A549 (cell line): ENCODE results near the gene ATP6V1G2.

ENCODE experiments used
- BHLHE40 ChIP-seq: IDR thresholded peaks from 2 replicates; pipeline ENCODE4 v1.6.1; 2012; ENCODE audit warnings: low read depth, low read length, inconsistent platforms
- EP300 ChIP-seq, 2 experiments: fragments of >200 bp; sonication (Bioruptor Twin); formaldehyde crosslinking; IDR thresholded peaks; 2 replicates in 1 of 2; 3 replicates in 1 of 2; pipeline ENCODE4 v1.6.1; 2016 to 2017
- PHF8 ChIP-seq: fragments of 200-600 bp; sonication (generic); IDR thresholded peaks from 2 replicates; pipeline ENCODE4 v1.6.1; 2016; ENCODE audit warnings: low read depth, mild to moderate bottlenecking, antibody characterized with exemption, moderate library complexity, borderline replicate concordance
- POLR2A ChIP-seq: IDR thresholded peaks from 2 replicates; pipeline ENCODE4 v1.6.1; 2012; ENCODE audit warnings: mild to moderate bottlenecking, low read length
- POLR2AphosphoS2 ChIP-seq: conservative IDR thresholded peaks from 2 replicates; pipeline ENCODE4 v1.6.1; 2012; ENCODE audit warnings: low read length, improper control_type of control experiment, inconsistent platforms
- TF ChIP-seq, protein P1 (sequence below): fragments of >200 bp; sonication (Bioruptor Twin); formaldehyde crosslinking; IDR thresholded peaks from 3 replicates; pipeline ENCODE4 v1.5.1; 2016
- TF ChIP-seq, protein P2 (sequence below): fragments of 200-600 bp; sonication (generic); IDR thresholded peaks from 2 replicates; pipeline ENCODE4 v1.6.1; 2016; ENCODE audit warnings: antibody characterized with exemption, mild to moderate bottlenecking, moderate library complexity
- TF ChIP-seq, protein P3 (sequence below): IDR thresholded peaks from 2 replicates; pipeline ENCODE4 v1.6.1; 2012; ENCODE audit warnings: low read depth, borderline replicate concordance

DNA sequence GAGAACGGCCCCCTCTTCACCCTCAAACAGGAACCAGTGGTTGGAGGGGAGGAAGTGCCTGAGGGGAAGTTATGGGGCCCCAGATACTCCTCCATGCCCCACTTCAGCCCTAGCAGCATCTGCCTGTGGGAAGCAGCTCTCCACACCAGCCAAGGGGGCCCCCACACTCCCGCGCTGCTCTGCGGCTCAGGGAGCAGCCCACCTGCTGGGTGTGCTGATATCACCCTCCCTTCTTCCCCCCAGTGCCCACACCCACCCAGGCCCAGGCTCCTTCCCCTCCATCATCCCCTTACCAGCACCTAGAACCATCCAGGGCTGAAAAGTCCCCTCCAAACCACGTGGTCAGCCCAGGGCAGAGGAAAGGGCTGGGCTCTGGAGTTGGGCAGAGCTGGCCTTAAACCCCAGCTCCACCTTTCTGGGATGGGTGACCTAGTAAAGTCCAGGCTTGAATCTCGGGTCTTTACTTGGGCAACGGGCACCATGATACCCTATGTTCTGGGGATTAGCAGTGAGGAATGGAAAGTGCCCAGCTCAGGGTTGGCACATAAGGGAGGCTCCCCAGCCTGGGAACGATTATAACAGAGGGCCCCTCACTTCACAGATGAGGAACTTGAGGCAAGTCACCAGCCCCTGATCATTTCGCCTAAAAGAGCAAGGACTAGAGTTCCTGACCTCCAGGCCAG, 40.3 kb upstream of the ATP6V1G2 start:
- TF ChIP-seq BHLHE40 (no peak), PHF8 (no peak), POLR2A (no peak), EP300 (IDR thresholded peaks at IDR 0.05) (no peak), POLR2AphosphoS2 (no peak)
- TF ChIP-seq, protein P1, sequence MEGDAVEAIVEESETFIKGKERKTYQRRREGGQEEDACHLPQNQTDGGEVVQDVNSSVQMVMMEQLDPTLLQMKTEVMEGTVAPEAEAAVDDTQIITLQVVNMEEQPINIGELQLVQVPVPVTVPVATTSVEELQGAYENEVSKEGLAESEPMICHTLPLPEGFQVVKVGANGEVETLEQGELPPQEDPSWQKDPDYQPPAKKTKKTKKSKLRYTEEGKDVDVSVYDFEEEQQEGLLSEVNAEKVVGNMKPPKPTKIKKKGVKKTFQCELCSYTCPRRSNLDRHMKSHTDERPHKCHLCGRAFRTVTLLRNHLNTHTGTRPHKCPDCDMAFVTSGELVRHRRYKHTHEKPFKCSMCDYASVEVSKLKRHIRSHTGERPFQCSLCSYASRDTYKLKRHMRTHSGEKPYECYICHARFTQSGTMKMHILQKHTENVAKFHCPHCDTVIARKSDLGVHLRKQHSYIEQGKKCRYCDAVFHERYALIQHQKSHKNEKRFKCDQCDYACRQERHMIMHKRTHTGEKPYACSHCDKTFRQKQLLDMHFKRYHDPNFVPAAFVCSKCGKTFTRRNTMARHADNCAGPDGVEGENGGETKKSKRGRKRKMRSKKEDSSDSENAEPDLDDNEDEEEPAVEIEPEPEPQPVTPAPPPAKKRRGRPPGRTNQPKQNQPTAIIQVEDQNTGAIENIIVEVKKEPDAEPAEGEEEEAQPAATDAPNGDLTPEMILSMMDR, result no peak
- TF ChIP-seq, protein P2, sequence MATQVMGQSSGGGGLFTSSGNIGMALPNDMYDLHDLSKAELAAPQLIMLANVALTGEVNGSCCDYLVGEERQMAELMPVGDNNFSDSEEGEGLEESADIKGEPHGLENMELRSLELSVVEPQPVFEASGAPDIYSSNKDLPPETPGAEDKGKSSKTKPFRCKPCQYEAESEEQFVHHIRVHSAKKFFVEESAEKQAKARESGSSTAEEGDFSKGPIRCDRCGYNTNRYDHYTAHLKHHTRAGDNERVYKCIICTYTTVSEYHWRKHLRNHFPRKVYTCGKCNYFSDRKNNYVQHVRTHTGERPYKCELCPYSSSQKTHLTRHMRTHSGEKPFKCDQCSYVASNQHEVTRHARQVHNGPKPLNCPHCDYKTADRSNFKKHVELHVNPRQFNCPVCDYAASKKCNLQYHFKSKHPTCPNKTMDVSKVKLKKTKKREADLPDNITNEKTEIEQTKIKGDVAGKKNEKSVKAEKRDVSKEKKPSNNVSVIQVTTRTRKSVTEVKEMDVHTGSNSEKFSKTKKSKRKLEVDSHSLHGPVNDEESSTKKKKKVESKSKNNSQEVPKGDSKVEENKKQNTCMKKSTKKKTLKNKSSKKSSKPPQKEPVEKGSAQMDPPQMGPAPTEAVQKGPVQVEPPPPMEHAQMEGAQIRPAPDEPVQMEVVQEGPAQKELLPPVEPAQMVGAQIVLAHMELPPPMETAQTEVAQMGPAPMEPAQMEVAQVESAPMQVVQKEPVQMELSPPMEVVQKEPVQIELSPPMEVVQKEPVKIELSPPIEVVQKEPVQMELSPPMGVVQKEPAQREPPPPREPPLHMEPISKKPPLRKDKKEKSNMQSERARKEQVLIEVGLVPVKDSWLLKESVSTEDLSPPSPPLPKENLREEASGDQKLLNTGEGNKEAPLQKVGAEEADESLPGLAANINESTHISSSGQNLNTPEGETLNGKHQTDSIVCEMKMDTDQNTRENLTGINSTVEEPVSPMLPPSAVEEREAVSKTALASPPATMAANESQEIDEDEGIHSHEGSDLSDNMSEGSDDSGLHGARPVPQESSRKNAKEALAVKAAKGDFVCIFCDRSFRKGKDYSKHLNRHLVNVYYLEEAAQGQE, result no peak
- TF ChIP-seq, protein P3, sequence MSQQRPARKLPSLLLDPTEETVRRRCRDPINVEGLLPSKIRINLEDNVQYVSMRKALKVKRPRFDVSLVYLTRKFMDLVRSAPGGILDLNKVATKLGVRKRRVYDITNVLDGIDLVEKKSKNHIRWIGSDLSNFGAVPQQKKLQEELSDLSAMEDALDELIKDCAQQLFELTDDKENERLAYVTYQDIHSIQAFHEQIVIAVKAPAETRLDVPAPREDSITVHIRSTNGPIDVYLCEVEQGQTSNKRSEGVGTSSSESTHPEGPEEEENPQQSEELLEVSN, result no peak
